SH-SY5Y (cell line): Measurements from ENCODE around the gene COX6A1.

Experiments
- GATA2 ChIP-seq: IDR thresholded peaks from 2 replicates; pipeline ENCODE4 v1.6.1; 2011; ENCODE audit warnings: mild to moderate bottlenecking, low read depth, low read length
- GATA3 ChIP-seq: IDR thresholded peaks from 2 replicates; pipeline ENCODE4 v1.6.1; 2011; ENCODE audit warnings: low read depth, mild to moderate bottlenecking, low read length, moderate library complexity

DNA sequence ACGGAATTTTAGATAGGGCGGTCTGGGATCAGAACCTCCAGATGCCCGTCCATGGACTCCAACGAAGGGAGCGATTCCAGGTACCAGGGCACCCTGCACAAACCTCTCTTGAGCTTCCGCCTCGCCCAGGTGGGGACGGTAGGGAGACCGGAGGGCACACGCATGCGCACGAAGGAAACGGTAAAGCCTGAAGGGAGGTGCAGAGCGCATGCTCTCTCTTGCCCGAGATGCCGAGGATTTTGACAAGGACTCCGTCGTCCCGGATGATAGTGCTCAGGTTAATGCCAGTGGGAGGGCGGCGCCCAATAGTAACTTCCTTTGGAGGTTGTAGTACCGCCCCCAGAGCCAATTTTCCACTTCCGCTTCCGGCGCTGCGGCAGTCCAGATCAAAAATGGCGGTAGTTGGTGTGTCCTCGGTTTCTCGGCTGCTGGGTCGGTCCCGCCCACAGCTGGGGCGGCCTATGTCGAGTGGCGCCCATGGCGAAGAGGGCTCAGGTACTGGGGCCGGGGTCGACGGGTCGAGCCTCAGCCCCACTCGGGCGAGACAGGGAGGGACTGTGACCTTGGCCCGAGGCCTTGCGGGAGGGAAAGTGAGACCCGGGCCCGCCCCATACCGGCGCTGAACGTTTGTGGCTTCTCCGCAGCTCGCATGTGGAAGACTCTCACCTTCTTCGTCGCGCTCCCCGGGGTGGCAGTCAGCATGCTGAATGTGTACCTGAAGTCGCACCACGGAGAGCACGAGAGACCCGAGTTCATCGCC is at the start of gene COX6A1:
- no peak for TF ChIP-seq GATA3
- TF ChIP-seq GATA2, result no peak
